GF-D8 (cell line): Measurements from ENCODE around the gene GMEB2.
"Not testable (repeated sequence)": the region's sequence is repeated elsewhere in the genome, so short reads cannot be mapped to it uniquely, and the experiment has no call there.

ENCODE experiments used
- DNase-seq: peaks from one replicate; lab custom pipeline; 2025; lab: John Stamatoyannopoulos, UW

Gene GMEB2

GRCh38 chr20:63560333-63560805 lies 66.5 kb downstream of the GMEB2 start:
- DNase-seq = no peak

GRCh38 chr20:63559485-63560332 lies 67.2 kb downstream of the GMEB2 start:
- not testable (repeated sequence) for DNase-seq

GRCh38 chr20:63558804-63559484 lies 68.0 kb downstream of the GMEB2 start:
- DNase-seq = no peak

GRCh38 chr20:63557481-63557891 lies 69.4 kb downstream of the GMEB2 start:
- DNase-seq = no peak

- no peak for DNase-seq
These were observed 69.9 kb downstream of the GMEB2 start for GRCh38 chr20:63556873-63557478.

- no peak for DNase-seq
These were observed 71.1 kb downstream of the GMEB2 start for GRCh38 chr20:63555661-63556381.

- no peak for DNase-seq
These were observed 72.3 kb downstream of the GMEB2 start for GRCh38 chr20:63554361-63555278.

GRCh38 chr20:63553933-63554290 lies 73.0 kb downstream of the GMEB2 start, which contains the start of gene FNDC11:
Gene FNDC11, plus strand, starts transcription at chr20:63554159. Its CDS starts 1,505 bp downstream, at chr20:63555664.
- DNase-seq = no peak

GRCh38 chr20:63553251-63553932 lies 73.5 kb downstream of the GMEB2 start:
- no peak for DNase-seq

GRCh38 chr20:63552481-63553249 lies 74.2 kb downstream of the GMEB2 start:
- peak; percentile 36 for DNase-seq

GRCh38 chr20:63551068-63551467 lies 75.8 kb downstream of the GMEB2 start:
- DNase-seq = no peak

GRCh38 chr20:63549679-63550282 lies 77.1 kb downstream of the GMEB2 start:
- DNase-seq = no peak

- no peak for DNase-seq
These were observed 77.9 kb downstream of the GMEB2 start for GRCh38 chr20:63549019-63549418.

GRCh38 chr20:63548542-63548941 lies 78.4 kb downstream of the GMEB2 start:
- DNase-seq = no peak

GRCh38 chr20:63547725-63548480 lies 79.0 kb downstream of the GMEB2 start, which contains the start of gene SRMS:
Gene SRMS, minus strand, starts transcription at chr20:63547749. Its CDS starts 286 bp downstream, at chr20:63547463.
- DNase-seq = no peak

GRCh38 chr20:63546956-63547724 lies 79.8 kb downstream of the GMEB2 start:
- DNase-seq = no peak

GRCh38 chr20:63546256-63546955 lies 80.5 kb downstream of the GMEB2 start:
- no peak for DNase-seq
